ENCODE data around the gene PDE6A. TPM values are rescaled to one million over a fixed set of nuclear protein-coding genes. Genes with fewer than 3 reads are reported as not detected.

Gene PDE6A
- total and polyA plus RNA-seq, 4 donors: 0.06 TPM; not detected in 3

GRCh38 chr5:149886060-149886459 lies 58.5 kb downstream of the PDE6A start (continued):
- no peak for TF ChIP-seq REST (IDR thresholded peaks at IDR 0.05)

- Histone ChIP-seq H3K27ac (ENCODE audit: low read depth in 1 of 2, low read length in 2 of 2) (no peak overlapping the region), H3K4me1 (ENCODE audit: control insufficient read depth in 4 of 4, insufficient read depth in 4 of 4, low read length in 3 of 4) (no peaks in the 10 kb centered on the region), H3K9ac (ENCODE audit: low read depth in 1 of 2, low read length in 2 of 2) (no peak overlapping the region), H3K36me3 (ENCODE audit: control insufficient read depth in 4 of 4, insufficient read depth in 3 of 4, low read depth in 1 of 4, low read length in 3 of 4) (no peaks in the 10 kb centered on the region), H3K9me3 (ENCODE audit: control insufficient read depth in 4 of 4, low read length in 3 of 4) (no peaks in the 10 kb centered on the region), H3K27me3 (ENCODE audit: control insufficient read depth in 4 of 4, insufficient read depth in 4 of 4, low read length in 3 of 4) (no peaks in the 10 kb centered on the region), H3K4me3 (ENCODE audit: low read depth in 1 of 3, low read length in 3 of 3) (no peak overlapping the region)
- WGBS: 81% methylated on average over 2 of the region's 2 CpGs
- no peak for DNase-seq (ENCODE audit: low spot score)
- TF ChIP-seq FOXA1 (IDR thresholded peaks at IDR 0.05) (no peak), ZBTB33 (IDR thresholded peaks at IDR 0.05) (no peak), ATF3 (IDR thresholded peaks at IDR 0.05) (no peak), FOXA2 (IDR thresholded peaks at IDR 0.05) (no peak), NR2F2 (IDR thresholded peaks at IDR 0.05) (no peak), SP1 (IDR thresholded peaks at IDR 0.05) (no peak)
These were observed 59.1 kb downstream of the PDE6A start for GRCh38 chr5:149885513-149885912.

GRCh38 chr5:149883550-149883949 lies 61.0 kb downstream of the PDE6A start:
- H3K4me3 ChIP-seq (ENCODE audit: low read depth in 1 of 3, low read length in 3 of 3): no peak overlapping the region
- H3K4me1 ChIP-seq (ENCODE audit: control insufficient read depth in 4 of 4, insufficient read depth in 4 of 4, low read length in 3 of 4): no peaks in the 10 kb centered on the region
- H3K27me3 ChIP-seq (ENCODE audit: control insufficient read depth in 4 of 4, insufficient read depth in 4 of 4, low read length in 3 of 4): no peaks in the 10 kb centered on the region
- H3K9ac ChIP-seq (ENCODE audit: low read depth in 1 of 2, low read length in 2 of 2): no peak overlapping the region
- no peak for DNase-seq (ENCODE audit: low spot score)
- TF ChIP-seq MAX (IDR thresholded peaks at IDR 0.05): no peak
- no peak for TF ChIP-seq ZBTB33 (IDR thresholded peaks at IDR 0.05)
- no peak for TF ChIP-seq REST (IDR thresholded peaks at IDR 0.05)
- TF ChIP-seq FOXA2 (IDR thresholded peaks at IDR 0.05): no peak
- no peak for TF ChIP-seq RAD21 (IDR thresholded peaks at IDR 0.05)
- no peak for TF ChIP-seq ATF3 (IDR thresholded peaks at IDR 0.05)
- TF ChIP-seq YY1 (IDR thresholded peaks at IDR 0.05): no peak
- no peak for TF ChIP-seq FOXA1 (IDR thresholded peaks at IDR 0.05)
- TF ChIP-seq RXRA (IDR thresholded peaks at IDR 0.05): no peak
- no peak for TF ChIP-seq HNF4A (conservative IDR thresholded peaks at IDR 0.05)
- TF ChIP-seq SP1 (IDR thresholded peaks at IDR 0.05): no peak
- no peak for TF ChIP-seq JUND (IDR thresholded peaks at IDR 0.05)
- TF ChIP-seq CTCF (IDR thresholded peaks at IDR 0.05; ENCODE audit: low read depth, low read length, missing input control): no peak
- no peak for TF ChIP-seq TAF1 (conservative IDR thresholded peaks at IDR 0.05)
- no peak for TF ChIP-seq HNF4G (IDR thresholded peaks at IDR 0.05)
- no peak for TF ChIP-seq NR2F2 (IDR thresholded peaks at IDR 0.05)
- no peak overlapping the region for H3K27ac ChIP-seq (ENCODE audit: low read depth in 1 of 2, low read length in 2 of 2)
- H3K9me3 ChIP-seq (ENCODE audit: control insufficient read depth in 4 of 4, low read length in 3 of 4): no peaks in the 10 kb centered on the region
- H3K36me3 ChIP-seq (ENCODE audit: control insufficient read depth in 4 of 4, insufficient read depth in 3 of 4, low read depth in 1 of 4, low read length in 3 of 4): no peaks in the 10 kb centered on the region
- WGBS: 95% methylated on average over 2 of the region's 2 CpGs

Measured in liver (tissue), 9 donors.